GM06990 (cell line): ENCODE data around the gene CBX5.

Experiments used
- DNase-seq: peaks from one replicate; pipeline ENCODE4 v3.0.0-alpha.2; 2011; ENCODE audit not compliant: insufficient read length; ENCODE audit errors: extremely low read depth
- H3K27me3 ChIP-seq: replicated peaks from 2 replicates; pipeline ENCODE4 v1.6.0; 2011; ENCODE audit warnings: low read length; ENCODE audit not compliant: control insufficient read depth, insufficient read depth
- H3K36me3 ChIP-seq: 2 replicates; pipeline ENCODE4 v1.5.1; 2011; ENCODE audit warnings: low read length; ENCODE audit not compliant: control insufficient read depth, insufficient read depth
- H3K4me3 ChIP-seq: replicated peaks from 2 replicates; pipeline ENCODE4 v1.5.1; 2011; ENCODE audit warnings: low read depth, mild to moderate bottlenecking, control low read depth, low read length
- TF ChIP-seq, protein P1 (sequence below): IDR thresholded peaks from 2 replicates; pipeline ENCODE4 v1.5.1; 2011; ENCODE audit warnings: low read length, control low read depth, mild to moderate bottlenecking, inconsistent platforms; ENCODE audit not compliant: insufficient read depth, poor library complexity, severe bottlenecking

The CBX5 gene

DNA sequence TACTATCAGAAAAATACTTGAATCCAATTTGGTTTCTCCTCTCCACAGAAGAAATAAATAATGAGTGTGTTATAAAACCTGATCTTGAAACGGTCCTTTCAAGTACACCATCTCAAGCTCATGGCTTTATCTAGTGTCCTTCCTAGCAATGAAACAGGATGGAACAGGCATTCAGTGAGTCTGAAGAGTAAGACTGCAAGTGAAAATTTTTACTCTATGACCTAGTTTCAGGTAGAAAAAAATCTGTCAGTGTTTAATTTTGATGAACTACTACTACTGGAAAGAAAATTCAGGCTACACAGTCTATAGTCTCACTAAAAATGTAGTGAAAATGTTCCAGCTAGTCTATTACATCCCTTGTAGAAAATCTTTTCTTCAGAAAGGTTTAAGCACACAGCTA is 7.7 kb downstream of the CBX5 start:
- Histone ChIP-seq H3K36me3 (no peaks in the 10 kb centered on the region), H3K4me3 (no peak overlapping the region), H3K27me3 (no peaks in the 10 kb centered on the region)
- TF ChIP-seq, protein P1, sequence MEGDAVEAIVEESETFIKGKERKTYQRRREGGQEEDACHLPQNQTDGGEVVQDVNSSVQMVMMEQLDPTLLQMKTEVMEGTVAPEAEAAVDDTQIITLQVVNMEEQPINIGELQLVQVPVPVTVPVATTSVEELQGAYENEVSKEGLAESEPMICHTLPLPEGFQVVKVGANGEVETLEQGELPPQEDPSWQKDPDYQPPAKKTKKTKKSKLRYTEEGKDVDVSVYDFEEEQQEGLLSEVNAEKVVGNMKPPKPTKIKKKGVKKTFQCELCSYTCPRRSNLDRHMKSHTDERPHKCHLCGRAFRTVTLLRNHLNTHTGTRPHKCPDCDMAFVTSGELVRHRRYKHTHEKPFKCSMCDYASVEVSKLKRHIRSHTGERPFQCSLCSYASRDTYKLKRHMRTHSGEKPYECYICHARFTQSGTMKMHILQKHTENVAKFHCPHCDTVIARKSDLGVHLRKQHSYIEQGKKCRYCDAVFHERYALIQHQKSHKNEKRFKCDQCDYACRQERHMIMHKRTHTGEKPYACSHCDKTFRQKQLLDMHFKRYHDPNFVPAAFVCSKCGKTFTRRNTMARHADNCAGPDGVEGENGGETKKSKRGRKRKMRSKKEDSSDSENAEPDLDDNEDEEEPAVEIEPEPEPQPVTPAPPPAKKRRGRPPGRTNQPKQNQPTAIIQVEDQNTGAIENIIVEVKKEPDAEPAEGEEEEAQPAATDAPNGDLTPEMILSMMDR, result no peak
- DNase-seq, result no peak

DNA sequence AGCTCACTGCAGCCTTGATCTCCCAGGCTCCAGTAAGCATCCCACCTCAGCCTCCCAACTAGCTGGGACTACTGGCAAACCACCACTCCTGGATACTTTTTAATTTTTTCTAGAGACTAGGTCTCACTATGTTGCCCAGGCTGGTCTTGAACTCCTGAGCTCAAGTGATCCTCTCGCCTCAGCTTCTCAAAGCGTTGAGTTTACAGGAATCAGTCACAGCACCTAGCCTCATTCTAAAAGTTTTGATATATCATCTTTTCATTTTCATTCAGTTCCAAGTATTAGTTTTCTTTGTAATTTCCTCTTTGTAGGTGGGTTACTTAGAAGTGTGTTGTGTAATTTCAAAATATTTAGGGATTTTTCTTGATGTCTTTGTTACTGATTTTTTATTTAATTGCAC is 9.6 kb downstream of the CBX5 start:
- Histone ChIP-seq H3K36me3 (no peaks in the 10 kb centered on the region), H3K27me3 (no peaks in the 10 kb centered on the region), H3K4me3 (no peak overlapping the region)
- no peak for DNase-seq
- TF ChIP-seq, protein P1, result no peak

DNA sequence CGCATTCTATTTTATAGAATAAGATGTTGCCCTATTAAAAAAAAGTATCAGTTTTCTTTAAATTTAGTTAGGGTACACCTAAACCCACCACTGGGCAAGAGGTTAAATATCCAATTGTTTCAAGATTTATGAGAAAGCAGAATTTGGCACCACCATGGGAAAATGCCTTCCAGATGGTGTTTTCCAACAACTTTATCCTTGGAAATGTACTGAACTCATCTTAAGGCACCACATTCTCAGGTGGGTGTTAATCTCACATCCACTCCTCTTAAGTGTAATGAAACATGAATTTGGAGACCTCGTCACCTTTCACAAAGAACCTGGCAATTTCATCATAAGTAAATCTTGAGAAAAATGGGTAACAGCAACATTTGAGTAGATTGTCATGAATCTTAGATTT is 13.1 kb downstream of the CBX5 start:
- H3K27me3 ChIP-seq, result no peaks in the 10 kb centered on the region
- H3K4me3 ChIP-seq, result no peak overlapping the region
- no peak for DNase-seq
- TF ChIP-seq, protein P1, result no peak
- no peaks in the 10 kb centered on the region for H3K36me3 ChIP-seq

DNA sequence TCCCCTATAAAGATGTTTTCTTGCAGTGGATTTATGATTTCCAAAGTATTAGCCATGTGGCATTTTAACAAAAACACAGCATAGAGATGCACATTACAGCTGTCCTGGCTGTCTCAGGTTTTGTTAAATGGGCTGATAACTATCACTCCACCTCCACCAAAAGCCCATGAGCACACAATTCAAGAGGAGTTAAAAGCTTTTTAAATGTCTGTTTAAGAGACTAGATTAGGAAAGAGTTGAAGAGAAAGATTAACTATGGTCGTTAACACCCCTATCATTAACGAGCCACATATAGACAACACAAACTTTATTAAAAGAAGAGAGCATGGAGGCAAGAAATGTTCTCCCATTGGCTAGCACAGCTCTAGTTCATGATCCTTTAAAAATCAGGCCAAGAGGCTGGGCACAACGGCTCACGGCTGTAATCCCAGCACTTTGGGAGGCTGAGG is 14.5 kb downstream of the CBX5 start:
- H3K4me3 ChIP-seq, result no peak overlapping the region
- H3K36me3 ChIP-seq, result no peaks in the 10 kb centered on the region
- DNase-seq, result no peak
- H3K27me3 ChIP-seq, result no peaks in the 10 kb centered on the region
- TF ChIP-seq, protein P1, result no peak

DNA sequence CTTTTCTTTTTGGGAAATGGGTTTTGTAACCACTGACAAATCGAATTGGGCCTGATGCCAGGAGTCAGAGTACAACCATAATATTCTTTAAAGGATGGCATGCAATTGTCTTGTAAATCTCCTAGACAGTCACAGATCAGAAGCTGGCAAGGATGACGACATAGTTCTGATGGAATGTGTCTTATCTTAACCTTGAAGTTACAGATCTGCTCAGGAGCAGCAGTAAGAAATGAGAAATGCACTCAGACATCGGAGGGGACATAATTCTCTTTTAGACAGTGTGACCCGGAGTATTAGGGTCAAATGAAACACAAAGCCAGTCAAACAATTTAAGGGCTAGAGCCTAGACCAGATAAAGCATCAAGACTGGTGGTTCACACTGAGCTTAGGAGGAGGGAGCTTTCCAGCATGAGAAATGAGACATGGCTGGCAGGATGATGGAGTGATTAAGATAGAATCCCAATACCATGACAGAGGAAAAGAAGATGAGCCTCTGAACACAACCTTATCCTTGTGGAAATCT is 17.5 kb downstream of the CBX5 start:
- H3K4me3 ChIP-seq, result no peak overlapping the region
- no peaks in the 10 kb centered on the region; the same call in 1 of the 2 replicates for H3K36me3 ChIP-seq
- TF ChIP-seq, protein P1, result no peak
- H3K27me3 ChIP-seq, result no peaks in the 10 kb centered on the region
- no peak for DNase-seq
